H1 (cell line): Measurements from ENCODE around the gene OR13J1. TPM values are rescaled to one million over a fixed set of nuclear protein-coding genes. Genes with fewer than 3 reads are reported as not detected.
A peak's percentile ranks its signal among the peaks of the same experiment; 100 is the strongest.

Experiments used
- CTCF ChIA-PET: fragments of 300-600 bp; sonication (Branson Sonifier 250); formaldehyde crosslinking; loops from one replicate; lab custom pipeline; 2021; ENCODE audit not compliant: partially characterized antibody; lab: Charles Lee
- POLR2A ChIA-PET: fragments of 300-600 bp; sonication (Branson Sonifier 250); formaldehyde crosslinking; loops from one replicate; lab custom pipeline; 2021; ENCODE audit warnings: inconsistent platforms; ENCODE audit not compliant: partially characterized antibody; lab: Charles Lee
- DNase-seq, 2 experiments: peaks; one replicate each; pipeline versions ENCODE4 v3.0.0 to v3.0.0-alpha.2; 2010 to 2022; ENCODE audit warnings: low spot score in 2 of 2, low read depth in 1 of 2, mixed read lengths in 1 of 2
- FAIRE-seq: peaks from 2 replicates; lab custom pipeline; 2011; peaks lifted over from hg19 to GRCh38; lab: Jason Lieb, UNC
- H2AFZ ChIP-seq: 2 replicates; pipeline ENCODE4 v1.8.1; 2012; ENCODE audit warnings: low read length, inconsistent platforms
- H2AK5ac ChIP-seq: 2 replicates; pipeline ENCODE4 v1.6.1; 2013; ENCODE audit warnings: low read depth, low read length
- H2BK120ac ChIP-seq: replicated peaks from 2 replicates; pipeline ENCODE3; 2013; ENCODE audit warnings: low read depth, low read length, inconsistent platforms
- H2BK12ac ChIP-seq: 2 replicates; pipeline ENCODE4 v1.6.1; 2013; ENCODE audit warnings: low read depth, low read length
- H2BK15ac ChIP-seq: 2 replicates; pipeline ENCODE4 v1.6.1; 2013; ENCODE audit warnings: low read length
- H2BK20ac ChIP-seq: 2 replicates; pipeline ENCODE4 v1.6.1; 2013; ENCODE audit warnings: low read length
- H2BK5ac ChIP-seq: 2 replicates; pipeline ENCODE4 v1.6.1; 2013; ENCODE audit warnings: low read depth, low read length
- H3K14ac ChIP-seq: 2 replicates; pipeline ENCODE4 v1.6.1; 2013; ENCODE audit warnings: inconsistent platforms; ENCODE audit not compliant: insufficient read length
- H3K18ac ChIP-seq: 2 replicates; pipeline ENCODE4 v1.6.1; 2013; ENCODE audit warnings: low read length; ENCODE audit errors: extremely low read depth
- H3K23ac ChIP-seq: 2 replicates; pipeline ENCODE4 v1.6.1; 2013; ENCODE audit warnings: inconsistent platforms; ENCODE audit not compliant: insufficient read length
- H3K23me2 ChIP-seq: 2 replicates; pipeline ENCODE4 v1.6.1; 2013; ENCODE audit warnings: low read depth, low read length
- H3K27ac ChIP-seq: 2 replicates; pipeline ENCODE4 v1.6.1; 2011; ENCODE audit warnings: low read depth, low read length, inconsistent platforms
- H3K27me3 ChIP-seq, 4 experiments: replicated peaks in 1 of 4; 1 replicate in 1 of 4; 2 replicates in 3 of 4; pipeline versions ENCODE4 v1.6.1 to v1.8.1; 2011 to 2013; ENCODE audit warnings: low read length in 3 of 4, mild to moderate bottlenecking in 3 of 4, inconsistent platforms in 2 of 4, mixed read lengths in 2 of 4, moderate library complexity in 1 of 4; ENCODE audit not compliant: control insufficient read depth in 3 of 4, insufficient read depth in 3 of 4; ENCODE audit errors: extremely low read depth in 1 of 4
- H3K36me3 ChIP-seq, 4 experiments: 2 replicates each; pipeline versions ENCODE4 v1.6.1 to v1.8.1; 2011 to 2013; ENCODE audit warnings: mild to moderate bottlenecking in 4 of 4, low read length in 3 of 4, moderate library complexity in 2 of 4, control low read depth in 1 of 4, inconsistent platforms in 1 of 4; ENCODE audit not compliant: insufficient read depth in 4 of 4, control insufficient read depth in 2 of 4
- H3K4ac ChIP-seq: replicated peaks from 2 replicates; pipeline ENCODE3; 2013; ENCODE audit warnings: low read length, low read depth, mixed read lengths, inconsistent platforms; ENCODE audit not compliant: insufficient read length
- H3K4me1 ChIP-seq, 4 experiments: replicated peaks in 1 of 4; 1 replicate in 1 of 4; 2 replicates in 3 of 4; pipeline versions ENCODE4 v1.6.1 to v1.8.1; 2011 to 2013; ENCODE audit warnings: low read length in 3 of 4, inconsistent platforms in 2 of 4, mixed read lengths in 1 of 4; ENCODE audit not compliant: insufficient read depth in 4 of 4, control insufficient read depth in 3 of 4
- H3K4me2 ChIP-seq, 2 experiments: 2 replicates each; pipeline versions ENCODE4 v1.6.1 to v1.8.1; 2011 to 2013; ENCODE audit warnings: low read depth in 2 of 2, low read length in 2 of 2, control low read depth in 1 of 2, inconsistent platforms in 1 of 2, mild to moderate bottlenecking in 1 of 2; ENCODE audit not compliant: insufficient read depth in 1 of 2
- H3K4me3 ChIP-seq, 4 experiments: fragments of 200-600, 300-600 bp in 1 of 4; sonication (generic), shearing (Covaris generic), sonication (Bioruptor Twin) in 1 of 4; 2 replicates each; pipeline versions ENCODE4 v1.5.1 to v1.8.1; 2011 to 2016; ENCODE audit warnings: low read length in 4 of 4, low read depth in 3 of 4, control low read depth in 2 of 4, inconsistent platforms in 2 of 4, mild to moderate bottlenecking in 2 of 4, mixed read lengths in 1 of 4, moderate library complexity in 1 of 4; ENCODE audit not compliant: insufficient read depth in 2 of 4; ENCODE audit errors: extremely low read depth in 1 of 4
- H3K56ac ChIP-seq: replicated peaks from 2 replicates; pipeline ENCODE3; 2013; ENCODE audit warnings: low read depth, mild to moderate bottlenecking, mixed read lengths, low read length, inconsistent platforms; ENCODE audit not compliant: insufficient read length
- H3K79me1 ChIP-seq: 2 replicates; pipeline ENCODE4 v1.6.1; 2013; ENCODE audit warnings: low read depth, low read length, control low read depth
- H3K79me2 ChIP-seq, 2 experiments: 2 replicates each; pipeline versions ENCODE4 v1.6.1 to v1.8.1; 2012 to 2013; ENCODE audit warnings: low read length in 2 of 2, mild to moderate bottlenecking in 2 of 2, inconsistent platforms in 1 of 2; ENCODE audit not compliant: insufficient read depth in 2 of 2, control insufficient read depth in 1 of 2
- H3K9ac ChIP-seq, 4 experiments: replicated peaks in 1 of 4; 1 replicate in 1 of 4; 2 replicates in 3 of 4; pipeline versions ENCODE4 v1.6.1 to v1.8.1; 2011 to 2013; ENCODE audit warnings: low read depth in 3 of 4, low read length in 3 of 4, control low read depth in 2 of 4, mild to moderate bottlenecking in 2 of 4, moderate library complexity in 2 of 4, inconsistent platforms in 1 of 4; ENCODE audit errors: extremely low read depth in 1 of 4
- H3K9me3 ChIP-seq, 2 experiments: 2 replicates each; pipeline versions ENCODE4 v1.6.1 to v1.8.1; 2012 to 2013; ENCODE audit warnings: mild to moderate bottlenecking in 2 of 2, moderate library complexity in 2 of 2, control low read depth in 1 of 2, inconsistent platforms in 1 of 2, low read depth in 1 of 2, low read length in 1 of 2, mixed read lengths in 1 of 2; ENCODE audit not compliant: insufficient read depth in 2 of 2
- H4K20me1 ChIP-seq, 2 experiments: replicated peaks in 1 of 2; 2 replicates each; pipeline versions ENCODE3 to v1.8.1; 2011 to 2013; ENCODE audit warnings: inconsistent platforms in 2 of 2, low read length in 2 of 2, mild to moderate bottlenecking in 1 of 2; ENCODE audit not compliant: insufficient read depth in 2 of 2, control insufficient read depth in 1 of 2
- H4K5ac ChIP-seq: 2 replicates; pipeline ENCODE4 v1.6.1; 2013; ENCODE audit warnings: low read length, low read depth, mixed read lengths, inconsistent platforms; ENCODE audit not compliant: insufficient read length
- H4K8ac ChIP-seq: 2 replicates; pipeline ENCODE4 v1.8.0; 2013; ENCODE audit warnings: mild to moderate bottlenecking, moderate library complexity, low read length, inconsistent platforms; ENCODE audit not compliant: insufficient read depth; ENCODE audit errors: extremely low read depth
- H4K91ac ChIP-seq: replicated peaks from 2 replicates; pipeline ENCODE3; 2013; ENCODE audit warnings: low read length, mixed read lengths, inconsistent platforms; ENCODE audit not compliant: insufficient read length
- CTCF ChIP-seq, 3 experiments: IDR thresholded peaks; 1 replicate in 2 of 3; 2 replicates in 1 of 3; pipeline versions ENCODE4 v1.5.1 to v1.6.1; 2011; ENCODE audit warnings: low read length in 3 of 3, mild to moderate bottlenecking in 3 of 3, inconsistent platforms in 2 of 3, low read depth in 1 of 3, moderate library complexity in 1 of 3; ENCODE audit not compliant: insufficient read depth in 1 of 3; ENCODE audit errors: control extremely low read depth in 1 of 3
- NRF1 ChIP-seq: IDR thresholded peaks from 2 replicates; pipeline ENCODE4 v1.6.1; 2011; ENCODE audit warnings: mild to moderate bottlenecking, low read depth, low read length, improper control_type of control experiment
- POLR2AphosphoS5 ChIP-seq: IDR thresholded peaks from 2 replicates; pipeline ENCODE4 v1.6.1; 2011; ENCODE audit warnings: low read depth, low read length
- RAD21 ChIP-seq, 2 experiments: IDR thresholded peaks in 1 of 2; conservative IDR thresholded peaks in 1 of 2; 2 replicates each; pipeline ENCODE4 v1.6.1; 2011; ENCODE audit warnings: low read depth in 2 of 2, low read length in 2 of 2, improper control_type of control experiment in 1 of 2, inconsistent platforms in 1 of 2, mild to moderate bottlenecking in 1 of 2, moderate library complexity in 1 of 2
- WGBS, 2 experiments: shearing (Covaris generic) in 1 of 2; methylation state at CpG; one replicate each; pipeline versions ENCODE4 v1.1.6 to v1.1.7; 2013 to 2015; ENCODE audit warnings: low lambda C conversion rate in 2 of 2, mixed read lengths in 2 of 2, inconsistent platforms in 1 of 2, low coverage in 1 of 2, missing lambda C conversion rate in 1 of 2; ENCODE audit not compliant: insufficient replicate concordance in 2 of 2, insufficient coverage in 1 of 2, insufficient read length in 1 of 2; ENCODE audit errors: extremely low coverage in 1 of 2, missing lambda C conversion rate in 1 of 2; 5-methylcytosine and 5-hydroxymethylcytosine counted together
- polyA plus RNA-seq, 7 experiments: library from polyadenylated mRNA; depleted of rRNA in 3 of 7; stranded (reverse) in 5 of 7; unstranded in 2 of 7; fragments of >200 nt in 5 of 7; fragments of 200-250 nt in 2 of 7; gene quantifications; 1 replicate in 5 of 7; 2 replicates in 1 of 7; 4 replicates in 1 of 7; pipeline versions ENCODE4 v1.2.1 to v1.2.3, GENCODE V29; 2011 to 2013; ENCODE audit warnings: missing spikeins in 2 of 7, mixed read lengths in 2 of 7
- total RNA-seq: library from RNA; stranded (reverse); fragmentation: NEBNext Ultra II Directional; extraction: Animal tissue kit (Norgen Biotek cat#: 25700); gene quantifications from 2 replicates; pipeline ENCODE4 v1.2.1, GENCODE V29; 2021

The OR13J1 gene
- total and polyA plus RNA-seq, 2 of the 8 experiments (the other 6 are each of a cell fraction or from before 2014, with no cell fraction given) = not detected

DNA sequence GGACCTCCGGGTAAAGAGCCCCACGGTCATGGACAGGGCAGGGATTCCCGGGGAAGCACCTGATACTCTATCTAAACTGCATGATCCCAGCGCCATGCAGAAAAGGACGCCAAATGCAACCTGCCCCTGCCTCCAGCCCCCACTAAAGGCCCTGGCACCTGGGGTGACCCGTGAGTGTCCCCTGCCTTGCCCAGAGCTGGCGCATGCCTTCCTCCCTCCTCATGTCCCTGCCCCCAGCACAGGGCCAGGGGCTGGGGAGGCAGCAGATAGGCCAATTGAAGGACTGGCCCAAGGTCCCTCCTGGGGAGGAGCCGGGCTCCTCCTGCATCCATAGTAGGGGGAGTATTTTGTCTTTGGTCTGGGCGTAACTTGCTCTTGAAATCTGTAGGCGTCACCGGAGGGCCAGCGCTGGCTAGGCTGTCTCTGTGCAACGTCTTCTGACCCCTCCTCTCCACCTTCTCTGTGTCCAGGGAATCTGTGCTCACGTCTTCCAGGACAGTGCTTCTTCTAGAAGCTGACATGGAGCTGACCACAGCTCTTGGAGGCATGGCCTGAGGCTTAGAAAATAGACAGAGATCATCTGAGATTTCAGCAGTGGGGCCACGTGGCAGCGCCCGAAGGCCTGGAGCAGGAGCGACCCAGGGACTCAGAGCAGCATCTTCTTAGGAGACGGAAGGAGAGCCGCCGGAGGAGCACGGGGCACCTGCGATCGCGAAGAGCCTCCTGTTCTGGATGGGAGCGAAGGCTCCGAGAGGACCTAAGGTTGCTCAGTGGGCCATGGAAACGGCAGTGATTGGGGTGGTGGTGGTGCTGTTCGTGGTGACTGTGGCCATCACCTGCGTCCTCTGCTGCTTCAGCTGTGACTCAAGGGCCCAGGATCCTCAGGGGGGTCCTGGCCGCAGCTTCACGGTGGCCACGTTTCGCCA lies 39.7 kb upstream of the OR13J1 start:
- H2AFZ ChIP-seq = peak overlapping the region; percentile 1; the same call in 1 of the 2 replicates
- H2BK12ac ChIP-seq = peak overlapping the region; percentile 46; the same call in 1 of the 2 replicates
- H3K9ac ChIP-seq = no peak overlapping the region
- 0 out of 2 replicates have a peak, but pooled peaks cover 2% of the 10 kb centered on the region for H3K79me1 ChIP-seq
- no peak overlapping the region for H3K14ac ChIP-seq
- TF ChIP-seq RAD21 (IDR thresholded peaks at IDR 0.05 in 1 of 2, conservative IDR thresholded peaks at IDR 0.05 in 1 of 2; ENCODE audit: low read depth in 2 of 2, low read length in 2 of 2) (peak in 1 of 2 experiments; percentile 28; a peak in 1 of 4 replicates), CTCF (IDR thresholded peaks at IDR 0.05; ENCODE audit: control extremely low read depth in 1 of 3, insufficient read depth in 1 of 3, low read depth in 1 of 3, low read length in 3 of 3) (0 out of 4 replicates have a peak, but pooled peaks of 1 of the 3 experiments have one; percentile 7), POLR2AphosphoS5 (no peak), NRF1 (no peak)
- FAIRE-seq = no peak
- no peak overlapping the region for H3K4me2 ChIP-seq
- peak overlapping the region; percentile 13; the same call in 1 of the 2 replicates for H2BK20ac ChIP-seq
- POLR2A ChIA-PET = interaction anchor here (0.5 kb wide), 1 partner anchor 11 kb away, joined by 4 read pairs; no protein-coding TSS in a partner anchor
- H3K79me2 ChIP-seq = no peaks in the 10 kb centered on the region
- no peaks in the 10 kb centered on the region; a peak in 2 of 7 replicates for H3K27me3 ChIP-seq
- no peak overlapping the region for H3K18ac ChIP-seq
- no peak overlapping the region for H3K56ac ChIP-seq
- H3K4me3 ChIP-seq = no peak overlapping the region
- H4K20me1 ChIP-seq = no peaks in the 10 kb centered on the region
- H3K9me3 ChIP-seq = no peaks in the 10 kb centered on the region
- no peak overlapping the region for H3K27ac ChIP-seq
- no peak for DNase-seq
- no peak overlapping the region for H2AK5ac ChIP-seq
- H2BK5ac ChIP-seq = no peak overlapping the region
- H3K23ac ChIP-seq = no peak overlapping the region
- H4K8ac ChIP-seq = peak overlapping the region; percentile 7
- H3K23me2 ChIP-seq = peaks cover 3% of the 10 kb centered on the region; the same call in 1 of the 2 replicates
- peaks cover 9 to 33% (median 21%) of the 10 kb centered on the region in 4 experiments for H3K4me1 ChIP-seq
- WGBS, 2 experiments = 87% methylated on average over 34 of the region's 34 CpGs; no CpG with 5 or more reads in 1 of the 2 experiments
- H3K36me3 ChIP-seq = no peaks in the 10 kb centered on the region
- H3K4ac ChIP-seq = no peak overlapping the region
- peak overlapping the region; percentile 92; the same call in 1 of the 2 replicates for H2BK15ac ChIP-seq
- no peak overlapping the region for H2BK120ac ChIP-seq
- H4K91ac ChIP-seq = peak overlapping the region; percentile 83
- CTCF ChIA-PET = interaction anchor here (0.5 to 5.6 kb wide), 21 partner anchors 9 to 125 kb away, joined by 3 to 26 read pairs (median 4); no protein-coding TSS in a partner anchor
- H4K5ac ChIP-seq = no peak overlapping the region
